ENCODE results near the gene SCAMP4. TPM values are rescaled to one million over a fixed set of nuclear protein-coding genes. Genes with fewer than 3 reads are reported as not detected.

Gene SCAMP4
- total and polyA plus RNA-seq, 2 of the 13 experiments (the other 11 are each of a cell fraction or from before 2014, with no cell fraction given), result 10.7 to 13.7 TPM

- TF ChIP-seq NR2F2 (IDR thresholded peaks at IDR 0.05; ENCODE audit: borderline replicate concordance, low read depth) (0 out of 2 replicates have a peak, but pooled peaks have one; percentile 38), PPARG (CRISPR knock-in tag; conservative IDR thresholded peaks at IDR 0.05) (no peak), MEIS2 (CRISPR knock-in tag; IDR thresholded peaks at IDR 0.05) (no peak), ATF1 (CRISPR knock-in tag; IDR thresholded peaks at IDR 0.05) (no peak), E2F5 (CRISPR knock-in tag; conservative IDR thresholded peaks at IDR 0.05) (no peak), ZNF256 (CRISPR knock-in tag; conservative IDR thresholded peaks at IDR 0.05) (no peak), RCOR2 (CRISPR knock-in tag; IDR thresholded peaks at IDR 0.05) (no peak), ZBTB14 (CRISPR knock-in tag; IDR thresholded peaks at IDR 0.05) (0 out of 2 replicates have a peak, but pooled peaks have one; percentile 16), ARNT (IDR thresholded peaks at IDR 0.05) (no peak), XRCC5 (optimal IDR thresholded peaks at IDR 0.05; ENCODE audit: low read length) (no peak), ZZZ3 (CRISPR knock-in tag; IDR thresholded peaks at IDR 0.05; ENCODE audit: borderline replicate concordance) (no peak), ZNF780A (CRISPR knock-in tag; IDR thresholded peaks at IDR 0.05) (no peak), RNF2 (conservative IDR thresholded peaks at IDR 0.05; ENCODE audit: low read depth) (no peak), ZHX1 (CRISPR knock-in tag; IDR thresholded peaks at IDR 0.05; ENCODE audit: low read depth) (0 out of 2 replicates have a peak, but pooled peaks have one; percentile 51), GTF3A (CRISPR knock-in tag; conservative IDR thresholded peaks at IDR 0.05) (no peak), ZNF704 (CRISPR knock-in tag; IDR thresholded peaks at IDR 0.05; ENCODE audit: borderline replicate concordance) (no peak), CREBL2 (CRISPR knock-in tag; IDR thresholded peaks at IDR 0.05; ENCODE audit: borderline replicate concordance) (no peak), MED1 (CRISPR knock-in tag; IDR thresholded peaks at IDR 0.05) (peak; percentile 51; the same call in 1 of the 2 replicates), ZNF362 (CRISPR knock-in tag; IDR thresholded peaks at IDR 0.05; ENCODE audit: borderline replicate concordance) (peak; percentile 84), MAX (IDR thresholded peaks at IDR 0.05) (no peak), ZNF597 (CRISPR knock-in tag; IDR thresholded peaks at IDR 0.05) (no peak), HDAC6 (IDR thresholded peaks at IDR 0.05; ENCODE audit: low read depth, low read length) (no peak), ZEB1 (IDR thresholded peaks at IDR 0.05; ENCODE audit: insufficient replicate concordance, low read depth) (no peak)
Measured at GRCh38 chr19:1902923-1903322, 2.3 kb upstream of the SCAMP4 start (continued).

Measured in HepG2 (cell line).